ENCODE results near the gene ITGB4.

The ITGB4 gene

GRCh38 chr17:75720656-75721462, at the start of gene ITGB4:
TSS of gene ITGB4 (plus strand) at chr17:75721459. CDS start at chr17:75724704, 3,245 bp downstream.
- DNase-seq (ENCODE audit: low read depth), result peak; percentile 46

DNA sequence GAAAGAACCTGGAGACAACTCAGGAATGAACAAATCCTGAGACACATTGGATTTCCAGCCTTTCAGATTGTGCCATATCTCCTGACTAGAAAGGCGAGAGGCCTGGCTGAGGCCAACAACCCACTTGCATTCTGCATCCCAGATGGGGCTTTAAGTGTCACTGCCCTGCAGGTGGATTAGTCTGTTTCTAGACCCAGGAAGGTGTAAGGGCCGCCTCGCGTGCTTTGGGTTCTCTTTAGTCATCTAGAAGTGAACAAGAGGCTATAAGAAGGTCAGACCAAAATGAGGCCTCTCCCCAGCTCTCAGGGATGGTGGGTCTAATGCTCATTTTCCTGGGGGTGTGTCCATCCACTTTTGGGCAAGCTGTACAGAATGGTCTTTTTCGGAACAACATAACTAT, 49.2 kb upstream of the ITGB4 start:
- no peak for DNase-seq (ENCODE audit: low read depth)

DNA sequence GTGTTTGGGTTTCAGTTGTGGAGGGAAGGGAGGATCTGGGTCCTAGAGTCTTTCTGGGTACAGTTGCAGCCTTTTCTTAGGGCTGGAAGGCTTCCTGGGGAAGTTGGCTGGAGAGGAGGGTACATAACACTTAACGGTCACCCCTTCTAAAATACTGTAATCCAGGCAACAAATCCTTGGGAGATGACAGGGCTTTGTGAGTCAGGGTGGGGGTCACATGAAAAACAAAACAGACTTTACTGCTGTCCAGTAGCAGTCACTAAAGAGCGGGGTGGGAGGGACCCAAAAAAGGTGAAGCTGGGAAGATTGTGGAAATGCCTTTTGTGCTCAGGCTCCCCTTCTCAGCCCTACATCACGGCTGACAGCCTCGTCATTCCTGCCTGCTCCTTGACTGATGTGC, 47.8 kb upstream of the ITGB4 start:
- no peak for DNase-seq (ENCODE audit: low read depth)

DNA sequence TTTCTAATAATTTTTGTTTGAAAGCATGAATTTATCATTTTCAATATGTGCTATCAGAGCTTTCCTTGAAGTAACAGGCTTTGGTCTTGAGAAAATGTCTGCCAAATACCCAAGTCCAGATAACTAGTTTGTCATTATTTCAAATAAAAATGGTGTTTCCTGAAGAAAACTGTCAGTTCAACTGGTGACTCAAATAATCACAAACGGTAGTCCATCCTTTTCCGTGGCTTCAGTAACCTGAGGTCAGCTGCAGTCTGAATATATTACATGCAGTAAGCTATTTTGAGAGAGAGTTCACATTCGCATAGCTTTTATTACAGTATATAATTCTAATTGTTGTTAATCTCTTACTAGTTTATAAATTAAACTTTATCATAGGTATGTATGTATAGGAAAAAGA, 44.8 kb upstream of the ITGB4 start:
- DNase-seq (ENCODE audit: low read depth), result no peak

DNA sequence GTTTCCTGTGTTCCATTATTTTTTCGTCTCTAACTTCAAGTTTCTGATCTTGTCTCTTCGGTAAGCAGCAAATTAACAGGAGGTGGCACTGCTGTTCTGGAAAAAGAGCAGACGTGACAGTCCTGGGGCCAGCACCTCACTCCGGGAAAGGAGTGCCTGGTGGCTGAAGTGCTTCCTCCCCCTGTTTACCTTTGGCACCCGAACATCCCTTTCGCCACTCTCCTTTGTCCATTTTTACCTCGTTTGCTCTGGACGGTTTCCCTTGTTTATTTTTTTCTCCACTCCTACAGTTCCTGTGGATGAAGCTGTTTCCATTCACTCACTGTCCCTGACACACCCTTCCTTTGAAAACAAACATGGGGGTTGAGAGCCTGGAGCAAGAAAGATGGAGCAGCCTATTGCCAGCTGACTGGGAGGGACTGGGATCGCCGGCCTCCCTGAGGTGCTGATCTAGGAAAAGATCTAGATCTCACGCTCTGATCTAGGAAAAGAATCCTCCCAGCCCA, 41.5 kb upstream of the ITGB4 start:
- DNase-seq (ENCODE audit: low read depth), result no peak

DNA sequence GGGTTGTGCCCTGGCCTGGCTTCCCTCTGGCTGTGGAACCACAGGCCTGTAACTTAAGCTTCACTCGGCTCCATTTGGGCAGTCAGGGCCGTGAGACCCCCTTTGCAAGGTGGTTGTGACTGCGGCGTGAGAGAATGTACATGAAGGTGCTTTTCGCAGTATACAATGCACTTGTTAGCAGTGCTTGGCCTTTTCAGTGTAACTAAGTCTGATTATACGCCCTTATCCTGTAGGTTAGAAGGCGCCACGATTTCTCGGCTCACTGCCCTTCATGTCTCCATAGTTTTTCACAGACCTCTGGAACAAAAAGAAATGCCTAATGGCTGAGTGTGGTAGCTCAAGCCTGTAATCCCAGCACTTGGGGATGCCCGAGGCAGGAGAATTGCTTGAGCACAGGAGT, 40.8 kb upstream of the ITGB4 start:
- no peak for DNase-seq (ENCODE audit: low read depth)

DNA sequence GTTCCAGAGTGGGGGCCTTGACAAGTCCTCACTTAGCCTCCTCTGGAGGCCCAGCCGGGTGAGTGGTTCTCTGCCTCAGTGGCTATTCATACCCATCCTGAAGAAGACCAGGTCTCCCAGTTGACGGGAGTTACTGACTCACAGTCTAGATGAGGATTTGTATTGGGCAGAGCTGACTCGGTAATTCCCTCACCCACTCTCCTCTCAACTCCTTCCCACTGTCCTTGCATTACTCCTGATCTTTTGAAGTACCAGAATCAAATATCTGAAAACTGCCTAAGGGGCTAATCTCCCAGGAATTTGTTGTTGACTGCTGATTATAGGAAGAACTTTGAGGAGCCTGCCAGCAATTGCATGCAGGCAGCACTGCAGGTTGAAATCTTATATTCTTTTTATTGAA, 40.0 kb upstream of the ITGB4 start:
- DNase-seq (ENCODE audit: low read depth), result no peak

DNA sequence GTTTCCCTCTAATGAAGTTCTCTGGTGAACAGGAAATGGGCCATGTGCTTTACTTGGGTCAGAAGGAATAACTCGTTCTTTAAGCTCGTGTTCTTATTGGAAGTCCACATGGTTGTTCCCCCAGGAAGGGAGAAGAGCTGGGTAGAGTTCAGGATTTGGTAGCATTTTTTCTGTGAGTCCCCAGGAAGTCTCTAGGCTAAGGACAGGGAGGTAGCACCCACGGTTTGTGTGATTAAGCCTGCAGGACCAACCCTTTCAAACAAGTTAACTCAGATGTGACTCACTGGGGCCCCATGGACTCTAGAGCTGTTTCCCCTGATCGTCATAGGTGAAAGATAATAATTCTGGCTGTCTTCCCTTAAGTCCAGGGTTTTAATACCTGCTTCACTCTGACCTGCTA, 37.7 kb upstream of the ITGB4 start:
- no peak for DNase-seq (ENCODE audit: low read depth)

DNA sequence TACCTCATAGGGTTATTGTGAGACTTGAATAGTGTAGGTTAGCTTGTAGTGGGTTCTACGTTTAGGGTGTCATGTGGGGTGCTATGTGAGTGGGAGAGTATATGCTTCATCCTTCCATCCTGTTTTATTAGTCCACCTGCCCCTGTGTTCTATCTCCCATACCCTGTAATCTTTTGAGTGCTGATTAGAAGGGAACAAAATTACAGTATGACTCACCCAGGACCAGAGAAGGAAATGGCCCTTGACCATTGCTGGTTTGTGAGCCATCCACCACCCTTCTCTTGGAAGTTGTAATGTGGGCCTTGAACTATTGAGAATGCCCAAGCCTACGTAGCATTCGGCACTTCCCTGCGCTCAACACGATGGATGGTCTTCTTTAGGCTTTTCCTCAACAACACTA, 37.0 kb upstream of the ITGB4 start:
- no peak for DNase-seq (ENCODE audit: low read depth)

- no peak for DNase-seq (ENCODE audit: low read depth)
Measured at GRCh38 chr17:75684924-75685323, 36.3 kb upstream of the ITGB4 start.

DNA sequence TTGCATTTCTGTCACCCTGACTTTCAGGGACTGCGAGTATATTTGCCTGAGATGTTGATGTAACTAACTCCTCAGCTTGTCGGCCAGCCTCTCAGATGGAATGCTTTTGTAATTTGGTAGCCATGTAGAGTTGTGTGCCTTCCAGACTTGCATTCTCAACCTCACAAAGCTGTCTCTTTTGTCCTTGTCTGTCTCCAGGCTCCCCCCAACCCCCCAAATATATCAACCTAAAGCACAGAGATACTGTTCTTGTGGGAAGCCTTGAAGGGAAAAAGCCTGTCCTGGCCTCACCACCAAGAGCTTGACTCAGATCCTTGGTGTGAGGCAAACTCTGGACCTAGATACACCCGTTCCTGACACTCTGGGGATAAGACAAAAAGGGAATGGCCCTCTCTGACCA, 35.8 kb upstream of the ITGB4 start:
- DNase-seq (ENCODE audit: low read depth), result no peak

DNA sequence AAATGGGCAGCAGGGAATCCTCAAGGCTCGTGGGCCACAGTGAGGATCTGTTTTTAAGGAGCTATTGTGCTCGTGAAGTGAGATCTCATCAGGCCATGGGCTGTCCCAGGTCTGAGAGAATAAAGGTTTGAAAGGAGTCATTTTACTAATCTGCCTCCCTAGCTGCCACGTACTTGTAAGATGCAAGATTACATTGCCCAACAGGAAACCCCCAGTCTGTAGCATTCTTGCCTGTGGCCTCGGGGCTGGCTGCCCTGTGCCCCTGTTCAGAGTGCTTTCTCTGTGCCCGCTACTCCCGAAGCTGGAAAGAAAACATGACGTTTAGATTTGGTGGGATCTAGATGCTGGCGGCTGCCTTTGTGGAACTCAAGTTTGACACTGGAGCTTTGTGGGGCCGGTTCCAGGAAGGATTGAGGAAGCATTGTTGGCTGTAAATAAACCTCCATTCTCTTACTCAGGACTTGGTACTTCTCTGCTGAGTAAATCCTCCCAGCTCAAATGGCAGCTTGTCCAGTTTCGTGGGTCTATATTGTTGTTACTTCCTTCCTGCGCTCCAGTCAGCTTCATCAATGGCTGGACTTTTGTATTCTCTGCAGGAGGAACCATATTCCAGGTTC, 32.9 kb upstream of the ITGB4 start:
- DNase-seq (ENCODE audit: low read depth), result no peak

DNA sequence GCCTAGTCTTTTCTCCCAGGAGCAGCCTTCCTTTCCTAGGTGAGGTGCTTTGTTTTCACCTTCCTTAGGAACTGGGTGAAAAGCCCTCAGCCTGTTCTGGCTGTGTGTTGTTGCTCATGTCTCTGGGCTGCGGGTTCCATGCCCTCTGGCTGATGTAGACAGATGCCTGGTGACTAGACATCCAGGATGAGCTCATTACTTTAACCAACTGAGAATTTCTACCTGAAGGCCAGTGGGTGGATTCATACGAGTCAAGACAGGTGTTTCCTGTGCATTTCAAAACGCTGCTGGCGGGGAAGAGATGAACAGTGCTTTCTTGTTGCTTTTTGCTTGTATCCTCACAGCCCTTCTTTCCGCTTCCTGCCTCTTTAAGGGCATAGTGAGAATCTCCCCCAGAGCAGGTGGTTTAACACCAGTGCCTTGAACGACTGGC, 31.8 kb upstream of the ITGB4 start:
- DNase-seq (ENCODE audit: low read depth), result no peak

DNA sequence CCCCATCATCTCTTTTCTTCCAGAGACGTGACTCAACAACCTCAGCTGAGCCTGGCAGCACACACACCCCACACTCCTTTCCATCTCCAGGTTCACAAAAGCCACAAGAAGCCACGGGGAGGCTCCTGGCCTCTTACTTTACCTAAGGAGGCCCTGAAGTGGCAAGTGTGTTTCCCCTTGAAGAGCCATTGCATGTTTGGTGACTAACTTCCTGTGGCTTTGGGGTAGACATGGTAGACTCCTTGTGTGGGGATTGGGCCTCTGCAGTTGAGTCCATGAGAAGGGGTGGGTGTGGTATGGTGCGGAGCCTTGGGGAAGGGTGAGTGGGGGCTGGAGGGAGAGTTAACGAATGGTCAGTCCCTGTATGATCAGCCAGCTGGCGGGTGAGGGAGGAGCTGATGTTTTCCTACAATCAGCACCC, 29.9 kb upstream of the ITGB4 start:
- no peak for DNase-seq (ENCODE audit: low read depth)

DNA sequence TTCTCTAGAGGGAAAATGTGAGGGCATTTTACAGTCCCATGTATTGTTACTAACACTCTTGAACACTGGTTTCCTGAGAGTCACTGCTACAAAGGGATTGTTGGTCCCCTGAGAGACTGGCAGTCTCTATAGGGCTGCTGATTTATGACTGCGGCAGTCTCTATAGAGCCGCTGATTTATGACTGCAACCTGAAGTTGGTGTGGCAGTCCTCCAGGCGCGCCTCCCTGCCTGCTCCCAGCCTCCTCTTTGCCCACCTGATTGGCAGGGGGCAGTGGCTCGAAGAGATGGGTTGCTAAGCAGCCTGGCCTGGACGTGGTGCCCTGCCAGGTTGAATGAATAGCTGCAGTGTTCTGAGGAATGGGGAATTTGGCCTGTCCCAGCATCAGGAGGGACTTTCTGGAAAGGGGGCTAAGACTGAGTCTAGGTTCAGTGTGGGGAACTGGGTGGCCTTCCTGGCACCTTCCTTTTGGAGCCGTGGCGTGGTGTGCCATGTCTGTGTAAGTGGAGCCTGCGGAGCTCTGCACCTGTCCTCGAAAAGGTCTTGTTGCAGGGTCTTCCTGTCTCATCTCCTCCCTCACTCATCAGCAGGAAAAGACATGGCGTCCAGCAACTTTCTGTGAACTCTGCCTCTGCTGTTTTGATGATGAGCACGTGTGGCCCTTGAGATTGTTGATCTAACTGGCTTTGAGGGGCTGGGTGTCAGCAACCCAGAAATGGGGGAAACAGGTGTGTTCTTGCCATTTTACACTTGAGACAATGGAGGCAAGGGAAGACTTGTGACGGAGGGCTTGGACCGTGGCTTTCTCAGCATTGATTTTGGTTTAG, 29.2 kb upstream of the ITGB4 start:
- DNase-seq (ENCODE audit: low read depth), result no peak

GRCh38 chr17:75692976-75693375, 28.3 kb upstream of the ITGB4 start:
- no peak for DNase-seq (ENCODE audit: low read depth)

- DNase-seq (ENCODE audit: low read depth), result no peak
Measured at GRCh38 chr17:75693500-75694481, 27.5 kb upstream of the ITGB4 start.

- no peak for DNase-seq (ENCODE audit: low read depth)
Measured at GRCh38 chr17:75694536-75694935, 26.7 kb upstream of the ITGB4 start.

- DNase-seq (ENCODE audit: low read depth), result no peak
Measured at GRCh38 chr17:75695141-75695829, 26.0 kb upstream of the ITGB4 start.

GRCh38 chr17:75695830-75696271, 25.4 kb upstream of the ITGB4 start:
- no peak for DNase-seq (ENCODE audit: low read depth)

Measured in stimulated activated CD8-positive, alpha-beta memory T cell treated with anti-CD3 and anti-CD28 coated beads, Interleukin-12 subunit alpha, Interleukin-12 subunit beta, amount 100 ng/mL, for 1 hour (primary cell).